HepG2 (cell line): ENCODE results near the gene ESYT1. TPM values are rescaled to one million over a fixed set of nuclear protein-coding genes. Genes with fewer than 3 reads are reported as not detected.
A peak's percentile ranks its signal among the peaks of the same experiment; 100 is the strongest.

Source experiments
- ARNT2 ChIP-seq: sonication (generic); formaldehyde crosslinking; IDR thresholded peaks from 2 replicates; pipeline ENCODE4 v1.8.0; 2022; ENCODE audit warnings: mild to moderate bottlenecking, low read depth, missing genetic modification reagents, moderate library complexity
- ATF7 ChIP-seq, 2 experiments: fragments of 450-650 bp in 1 of 2; sonication (generic) in 1 of 2; formaldehyde crosslinking in 1 of 2; IDR thresholded peaks; 2 replicates each; pipeline versions ENCODE4 v1.4.0 to v1.6.1; 2016 to 2020; ENCODE audit warnings: antibody characterized with exemption in 1 of 2, mild to moderate bottlenecking in 1 of 2, missing genetic modification reagents in 1 of 2
- FLYWCH1 ChIP-seq: sonication (generic); formaldehyde crosslinking; IDR thresholded peaks from 2 replicates; pipeline ENCODE4 v1.8.1; 2023; ENCODE audit warnings: mild to moderate bottlenecking, missing genetic modification reagents
- FOSL2 ChIP-seq: sonication (generic); formaldehyde crosslinking; IDR thresholded peaks from 2 replicates; pipeline ENCODE4 v1.4.0; 2020; ENCODE audit warnings: missing genetic modification reagents
- FOXA3 ChIP-seq: IDR thresholded peaks from 2 replicates; pipeline ENCODE4 v1.6.1; 2016; ENCODE audit warnings: missing genetic modification reagents, missing compliant biosample characterization
- KLF6 ChIP-seq: IDR thresholded peaks from 2 replicates; pipeline ENCODE4 v1.8.0; 2016; ENCODE audit warnings: missing biosample characterization, missing genetic modification reagents
- MZF1 ChIP-seq: sonication (generic); formaldehyde crosslinking; IDR thresholded peaks from 2 replicates; pipeline ENCODE4 v1.8.1; 2023; ENCODE audit warnings: mild to moderate bottlenecking, missing genetic modification reagents, borderline replicate concordance
- NFE2L1 ChIP-seq: sonication (generic); formaldehyde crosslinking; IDR thresholded peaks from 2 replicates; pipeline ENCODE4 v1.4.0; 2020; ENCODE audit warnings: missing genetic modification reagents, mild to moderate bottlenecking, borderline replicate concordance
- POLR2AphosphoS2 ChIP-seq: IDR thresholded peaks from 2 replicates; pipeline ENCODE4 v1.6.1; 2011; ENCODE audit warnings: low read depth, low read length, improper control_type of control experiment
- RBM39 ChIP-seq: fragments of 200-400 bp; formaldehyde crosslinking; IDR thresholded peaks from one replicate; pipeline ENCODE4 v1.6.1; 2018; ENCODE audit warnings: antibody characterized with exemption, mild to moderate bottlenecking, low read depth, low read length; ENCODE audit not compliant: poor library complexity, severe bottlenecking
- REL ChIP-seq: sonication (generic); formaldehyde crosslinking; conservative IDR thresholded peaks from 2 replicates; pipeline ENCODE4 v1.8.0; 2022; ENCODE audit warnings: mild to moderate bottlenecking, missing genetic modification reagents, moderate library complexity
- SRSF9 ChIP-seq: fragments of 200-400 bp; formaldehyde crosslinking; IDR thresholded peaks from 2 replicates; pipeline ENCODE4 v1.6.1; 2018; ENCODE audit warnings: borderline replicate concordance, mild to moderate bottlenecking, low read depth, low read length; ENCODE audit not compliant: insufficient read depth, poor library complexity, severe bottlenecking
- TP53 ChIP-seq: sonication (generic); formaldehyde crosslinking; conservative IDR thresholded peaks from 2 replicates; pipeline ENCODE4 v1.4.0; 2020; ENCODE audit warnings: missing genetic modification reagents
- ZNF33A ChIP-seq: sonication (generic); formaldehyde crosslinking; IDR thresholded peaks from 2 replicates; pipeline ENCODE4 v1.5.1; 2020; ENCODE audit warnings: missing genetic modification reagents, mild to moderate bottlenecking, moderate library complexity, borderline replicate concordance
- ZNF598 ChIP-seq: sonication (generic); formaldehyde crosslinking; IDR thresholded peaks from 2 replicates; pipeline ENCODE4 v1.5.1; 2020; ENCODE audit warnings: mild to moderate bottlenecking, missing genetic modification reagents, borderline replicate concordance
- ZNF678 ChIP-seq: sonication (generic); formaldehyde crosslinking; IDR thresholded peaks from 2 replicates; pipeline ENCODE4 v1.4.0; 2020; ENCODE audit warnings: mild to moderate bottlenecking, missing genetic modification reagents
- ZNF772 ChIP-seq: sonication (generic); formaldehyde crosslinking; IDR thresholded peaks from 2 replicates; pipeline ENCODE4 v1.5.0; 2020; ENCODE audit warnings: mild to moderate bottlenecking, missing genetic modification reagents
- ZNF777 ChIP-seq: sonication (generic); formaldehyde crosslinking; IDR thresholded peaks from 2 replicates; pipeline ENCODE4 v1.4.0; 2020; ENCODE audit warnings: missing genetic modification reagents
- ZSCAN29 ChIP-seq: sonication (generic); formaldehyde crosslinking; conservative IDR thresholded peaks from 2 replicates; pipeline ENCODE4 v1.4.0; 2020; ENCODE audit warnings: mild to moderate bottlenecking, missing genetic modification reagents
- ZSCAN9 ChIP-seq: IDR thresholded peaks from 2 replicates; pipeline ENCODE4 v1.6.1; 2016; ENCODE audit warnings: borderline replicate concordance
- polyA plus RNA-seq, 8 experiments: library from polyadenylated mRNA; depleted of rRNA in 3 of 8; stranded (reverse) in 7 of 8; unstranded in 1 of 8; fragments of >200 nt; fragmentation: Illumina TruSeq in 4 of 8; extraction: Trizol in 4 of 8; gene quantifications; 2 replicates each; pipeline versions ENCODE4 v1.2.1 to v1.2.3, GENCODE V29; 2011 to 2016; ENCODE audit warnings: low read depth in 4 of 8, missing spikeins in 1 of 8, mixed read lengths in 1 of 8; ENCODE audit not compliant: insufficient read depth in 1 of 8
- total RNA-seq, 5 experiments: library from RNA; depleted of rRNA; stranded (reverse); fragments of >200 nt; fragmentation: Illumina TruSeq; extraction: Trizol; gene quantifications; 2 replicates each; pipeline ENCODE4 v1.2.3, GENCODE V29; 2016; ENCODE audit warnings: low read depth in 1 of 5
- TF ChIP-seq, protein P1 (sequence below): sonication (generic); formaldehyde crosslinking; IDR thresholded peaks from 2 replicates; pipeline ENCODE4 v1.5.1; 2020; ENCODE audit warnings: missing genetic modification reagents, mild to moderate bottlenecking, borderline replicate concordance
- TF ChIP-seq, protein P2 (sequence below): sonication (generic); formaldehyde crosslinking; IDR thresholded peaks from 2 replicates; pipeline ENCODE4 v1.4.0; 2020; ENCODE audit warnings: missing genetic modification reagents
- TF ChIP-seq, protein P3 (sequence below): sonication (generic); formaldehyde crosslinking; IDR thresholded peaks from 2 replicates; pipeline ENCODE4 v1.4.0; 2020; ENCODE audit warnings: mild to moderate bottlenecking, missing genetic modification reagents
- TF ChIP-seq, protein P4 (sequence below): sonication (generic); formaldehyde crosslinking; IDR thresholded peaks from 2 replicates; pipeline ENCODE4 v1.8.1; 2023; ENCODE audit warnings: missing genetic modification reagents, mild to moderate bottlenecking, borderline replicate concordance

The ESYT1 gene
- total and polyA plus RNA-seq, 2 of the 13 experiments (the other 11 are each of a cell fraction or from before 2014, with no cell fraction given), result 66.9 to 71.0 TPM

DNA sequence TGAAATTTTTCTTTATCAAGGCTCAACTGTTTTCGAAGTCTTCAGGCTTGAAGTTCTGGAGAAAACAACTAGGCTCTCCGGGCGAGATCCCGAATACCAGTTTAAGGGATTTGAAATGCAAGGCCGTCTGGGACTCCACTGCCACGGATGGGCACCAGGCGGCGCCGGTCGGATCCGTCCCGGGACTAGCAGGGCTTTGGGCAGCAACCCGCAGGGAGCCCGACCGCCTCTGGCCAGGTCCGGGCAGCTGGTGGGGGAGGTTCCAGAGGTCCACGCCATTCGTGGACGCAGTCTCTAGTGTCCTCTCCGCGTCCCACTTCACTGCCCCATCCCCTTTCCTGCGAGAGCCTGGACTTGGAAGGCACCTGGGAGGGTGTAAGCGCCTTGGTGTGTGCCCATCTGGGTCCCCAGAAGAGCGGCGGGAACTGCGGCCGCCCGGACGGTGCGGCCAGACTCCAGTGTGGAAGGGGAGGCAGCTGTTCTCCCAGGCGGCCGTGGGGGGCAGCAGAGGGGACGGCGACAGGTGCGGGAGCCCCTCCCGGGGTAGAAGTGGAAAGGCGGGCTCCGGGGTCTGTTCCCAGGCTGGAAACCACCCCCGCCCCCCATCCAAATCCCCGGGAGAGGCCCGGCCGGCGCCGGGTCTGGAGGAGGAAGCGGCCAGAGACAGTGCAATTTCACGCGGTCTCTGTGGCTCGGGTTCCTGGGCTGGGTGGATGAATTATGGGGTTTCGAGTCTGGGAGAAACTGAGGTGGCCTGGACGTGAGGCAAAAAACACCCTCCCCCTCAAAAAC is 48.9 kb upstream of the ESYT1 start (continued):
- TF ChIP-seq FLYWCH1 (CRISPR knock-in tag) (peak; percentile 37; the same call in 1 of the 2 replicates), ZNF772 (CRISPR knock-in tag) (0 out of 2 replicates have a peak, but pooled peaks have one; percentile 65), ZSCAN9 (no peak), MZF1 (no peak), FOSL2 (CRISPR knock-in tag) (peak; percentile 1; the same call in 1 of the 2 replicates), ZNF777 (peak; percentile 95), ZSCAN29 (CRISPR knock-in tag) (0 out of 2 replicates have a peak, but pooled peaks have one; percentile 52), ZNF598 (CRISPR knock-in tag) (no peak), RBM39 (peak; percentile 56), TP53 (CRISPR knock-in tag) (peak; percentile 20; the same call in 1 of the 2 replicates), FOXA3 (CRISPR knock-in tag) (peak; percentile 24), ATF7 (IDR thresholded peaks at IDR 0.05) (no peak), ATF7 (CRISPR knock-in tag; IDR thresholded peaks at IDR 0.05) (no peak), KLF6 (CRISPR knock-in tag) (no peak), REL (CRISPR knock-in tag) (no peak), NFE2L1 (CRISPR knock-in tag) (no peak), SRSF9 (no peak), POLR2AphosphoS2 (no peak), ZNF33A (CRISPR knock-in tag) (no peak), ARNT2 (0 out of 2 replicates have a peak, but pooled peaks have one; percentile 17), ZNF678 (CRISPR knock-in tag) (no peak)
- TF ChIP-seq, protein P1, sequence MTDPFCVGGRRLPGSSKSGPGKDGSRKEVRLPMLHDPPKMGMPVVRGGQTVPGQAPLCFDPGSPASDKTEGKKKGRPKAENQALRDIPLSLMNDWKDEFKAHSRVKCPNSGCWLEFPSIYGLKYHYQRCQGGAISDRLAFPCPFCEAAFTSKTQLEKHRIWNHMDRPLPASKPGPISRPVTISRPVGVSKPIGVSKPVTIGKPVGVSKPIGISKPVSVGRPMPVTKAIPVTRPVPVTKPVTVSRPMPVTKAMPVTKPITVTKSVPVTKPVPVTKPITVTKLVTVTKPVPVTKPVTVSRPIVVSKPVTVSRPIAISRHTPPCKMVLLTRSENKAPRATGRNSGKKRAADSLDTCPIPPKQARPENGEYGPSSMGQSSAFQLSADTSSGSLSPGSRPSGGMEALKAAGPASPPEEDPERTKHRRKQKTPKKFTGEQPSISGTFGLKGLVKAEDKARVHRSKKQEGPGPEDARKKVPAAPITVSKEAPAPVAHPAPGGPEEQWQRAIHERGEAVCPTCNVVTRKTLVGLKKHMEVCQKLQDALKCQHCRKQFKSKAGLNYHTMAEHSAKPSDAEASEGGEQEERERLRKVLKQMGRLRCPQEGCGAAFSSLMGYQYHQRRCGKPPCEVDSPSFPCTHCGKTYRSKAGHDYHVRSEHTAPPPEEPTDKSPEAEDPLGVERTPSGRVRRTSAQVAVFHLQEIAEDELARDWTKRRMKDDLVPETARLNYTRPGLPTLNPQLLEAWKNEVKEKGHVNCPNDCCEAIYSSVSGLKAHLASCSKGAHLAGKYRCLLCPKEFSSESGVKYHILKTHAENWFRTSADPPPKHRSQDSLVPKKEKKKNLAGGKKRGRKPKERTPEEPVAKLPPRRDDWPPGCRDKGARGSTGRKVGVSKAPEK (CRISPR knock-in tag), result peak; percentile 30; the same call in 1 of the 2 replicates
- TF ChIP-seq, protein P2, sequence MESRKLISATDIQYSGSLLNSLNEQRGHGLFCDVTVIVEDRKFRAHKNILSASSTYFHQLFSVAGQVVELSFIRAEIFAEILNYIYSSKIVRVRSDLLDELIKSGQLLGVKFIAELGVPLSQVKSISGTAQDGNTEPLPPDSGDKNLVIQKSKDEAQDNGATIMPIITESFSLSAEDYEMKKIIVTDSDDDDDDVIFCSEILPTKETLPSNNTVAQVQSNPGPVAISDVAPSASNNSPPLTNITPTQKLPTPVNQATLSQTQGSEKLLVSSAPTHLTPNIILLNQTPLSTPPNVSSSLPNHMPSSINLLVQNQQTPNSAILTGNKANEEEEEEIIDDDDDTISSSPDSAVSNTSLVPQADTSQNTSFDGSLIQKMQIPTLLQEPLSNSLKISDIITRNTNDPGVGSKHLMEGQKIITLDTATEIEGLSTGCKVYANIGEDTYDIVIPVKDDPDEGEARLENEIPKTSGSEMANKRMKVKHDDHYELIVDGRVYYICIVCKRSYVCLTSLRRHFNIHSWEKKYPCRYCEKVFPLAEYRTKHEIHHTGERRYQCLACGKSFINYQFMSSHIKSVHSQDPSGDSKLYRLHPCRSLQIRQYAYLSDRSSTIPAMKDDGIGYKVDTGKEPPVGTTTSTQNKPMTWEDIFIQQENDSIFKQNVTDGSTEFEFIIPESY, result 0 out of 2 replicates have a peak, but pooled peaks have one; percentile 35
- TF ChIP-seq, protein P3, sequence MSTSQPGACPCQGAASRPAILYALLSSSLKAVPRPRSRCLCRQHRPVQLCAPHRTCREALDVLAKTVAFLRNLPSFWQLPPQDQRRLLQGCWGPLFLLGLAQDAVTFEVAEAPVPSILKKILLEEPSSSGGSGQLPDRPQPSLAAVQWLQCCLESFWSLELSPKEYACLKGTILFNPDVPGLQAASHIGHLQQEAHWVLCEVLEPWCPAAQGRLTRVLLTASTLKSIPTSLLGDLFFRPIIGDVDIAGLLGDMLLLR, result no peak
- TF ChIP-seq, protein P4, sequence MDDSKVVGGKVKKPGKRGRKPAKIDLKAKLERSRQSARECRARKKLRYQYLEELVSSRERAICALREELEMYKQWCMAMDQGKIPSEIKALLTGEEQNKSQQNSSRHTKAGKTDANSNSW (CRISPR knock-in tag), result no peak
